SK-N-SH treated with all-trans-retinoic acid at 6 μM for 48 hours (cell line): Measurements from ENCODE around the gene UBE2H.

Experiments
- ARNTL ChIP-seq: fragments of 450-650 bp; formaldehyde crosslinking; IDR thresholded peaks from 2 replicates; pipeline ENCODE4 v1.5.0; 2020; ENCODE audit warnings: low read depth, mild to moderate bottlenecking, moderate library complexity, borderline replicate concordance
- BACH2 ChIP-seq: fragments of 250-450 bp; sonication (Bioruptor Pico); IDR thresholded peaks from 2 replicates; pipeline ENCODE4 v1.9.0; 2021; ENCODE audit warnings: mild to moderate bottlenecking, borderline replicate concordance
- GLIS3 ChIP-seq: fragments of 250-450 bp; sonication (Bioruptor Pico); IDR thresholded peaks from 2 replicates; pipeline ENCODE4 v1.5.0; 2020; ENCODE audit warnings: mild to moderate bottlenecking, moderate library complexity
- ISL1 ChIP-seq: fragments of 250-450 bp; sonication (Bioruptor Pico); IDR thresholded peaks from 2 replicates; pipeline ENCODE4 v2.1.2; 2022; ENCODE audit warnings: mild to moderate bottlenecking, moderate library complexity
- ZC3H10 ChIP-seq: fragments of 250-450 bp; sonication (Bioruptor Pico); IDR thresholded peaks from 2 replicates; pipeline ENCODE4 v1.5.1; 2021; ENCODE audit warnings: mild to moderate bottlenecking, moderate library complexity
- ZFP3 ChIP-seq: fragments of 250-450 bp; sonication (Bioruptor Pico); IDR thresholded peaks from 2 replicates; pipeline ENCODE4 v1.5.0; 2020; ENCODE audit warnings: mild to moderate bottlenecking, moderate library complexity
- ZFP30 ChIP-seq: fragments of 450-650 bp; formaldehyde crosslinking; IDR thresholded peaks from 2 replicates; pipeline ENCODE4 v1.5.0; 2022; ENCODE audit warnings: mild to moderate bottlenecking, moderate library complexity
- ZNF565 ChIP-seq: fragments of 450-650 bp; formaldehyde crosslinking; conservative IDR thresholded peaks from 2 replicates; pipeline ENCODE4 v1.5.0; 2020; ENCODE audit warnings: low read depth, mild to moderate bottlenecking, moderate library complexity
- TF ChIP-seq, protein P1 (sequence below): fragments of 250-450 bp; sonication (Bioruptor Pico); IDR thresholded peaks from 2 replicates; pipeline ENCODE4 v1.5.0; 2020; ENCODE audit warnings: mild to moderate bottlenecking, moderate library complexity
- TF ChIP-seq, protein P2 (sequence below): fragments of 250-450 bp; sonication (Bioruptor Pico); IDR thresholded peaks from 2 replicates; pipeline ENCODE4 v1.5.1; 2020; ENCODE audit warnings: low read depth, mild to moderate bottlenecking, moderate library complexity

DNA sequence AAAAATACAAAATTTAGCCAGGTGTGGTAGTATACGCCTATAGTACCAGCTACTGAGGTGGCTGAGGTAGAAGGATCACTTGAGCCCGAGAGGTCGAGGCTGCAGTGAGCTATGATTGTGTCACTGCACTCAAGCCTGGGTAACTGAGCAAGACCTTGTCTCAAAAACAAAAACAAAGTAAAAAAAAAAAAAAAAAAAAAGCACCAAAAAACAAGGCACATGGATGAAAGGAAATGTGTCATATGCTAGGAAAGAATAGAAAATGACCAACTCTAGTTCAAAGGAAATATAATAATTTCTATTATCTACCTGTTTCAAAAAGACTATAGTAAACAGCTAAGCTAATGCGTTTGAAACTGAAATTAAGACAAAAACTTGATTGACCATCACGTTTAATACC, 33.8 kb downstream of the UBE2H start:
- TF ChIP-seq ZNF565 (CRISPR knock-in tag) = no peak
- TF ChIP-seq ZFP3 (CRISPR knock-in tag) = no peak
- no peak for TF ChIP-seq ZC3H10 (CRISPR knock-in tag)
- no peak for TF ChIP-seq ARNTL (CRISPR knock-in tag)
- TF ChIP-seq, protein P1, sequence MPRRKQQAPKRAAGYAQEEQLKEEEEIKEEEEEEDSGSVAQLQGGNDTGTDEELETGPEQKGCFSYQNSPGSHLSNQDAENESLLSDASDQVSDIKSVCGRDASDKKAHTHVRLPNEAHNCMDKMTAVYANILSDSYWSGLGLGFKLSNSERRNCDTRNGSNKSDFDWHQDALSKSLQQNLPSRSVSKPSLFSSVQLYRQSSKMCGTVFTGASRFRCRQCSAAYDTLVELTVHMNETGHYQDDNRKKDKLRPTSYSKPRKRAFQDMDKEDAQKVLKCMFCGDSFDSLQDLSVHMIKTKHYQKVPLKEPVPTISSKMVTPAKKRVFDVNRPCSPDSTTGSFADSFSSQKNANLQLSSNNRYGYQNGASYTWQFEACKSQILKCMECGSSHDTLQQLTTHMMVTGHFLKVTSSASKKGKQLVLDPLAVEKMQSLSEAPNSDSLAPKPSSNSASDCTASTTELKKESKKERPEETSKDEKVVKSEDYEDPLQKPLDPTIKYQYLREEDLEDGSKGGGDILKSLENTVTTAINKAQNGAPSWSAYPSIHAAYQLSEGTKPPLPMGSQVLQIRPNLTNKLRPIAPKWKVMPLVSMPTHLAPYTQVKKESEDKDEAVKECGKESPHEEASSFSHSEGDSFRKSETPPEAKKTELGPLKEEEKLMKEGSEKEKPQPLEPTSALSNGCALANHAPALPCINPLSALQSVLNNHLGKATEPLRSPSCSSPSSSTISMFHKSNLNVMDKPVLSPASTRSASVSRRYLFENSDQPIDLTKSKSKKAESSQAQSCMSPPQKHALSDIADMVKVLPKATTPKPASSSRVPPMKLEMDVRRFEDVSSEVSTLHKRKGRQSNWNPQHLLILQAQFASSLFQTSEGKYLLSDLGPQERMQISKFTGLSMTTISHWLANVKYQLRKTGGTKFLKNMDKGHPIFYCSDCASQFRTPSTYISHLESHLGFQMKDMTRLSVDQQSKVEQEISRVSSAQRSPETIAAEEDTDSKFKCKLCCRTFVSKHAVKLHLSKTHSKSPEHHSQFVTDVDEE = no peak
- no peak for TF ChIP-seq ZFP30
- TF ChIP-seq, protein P2, sequence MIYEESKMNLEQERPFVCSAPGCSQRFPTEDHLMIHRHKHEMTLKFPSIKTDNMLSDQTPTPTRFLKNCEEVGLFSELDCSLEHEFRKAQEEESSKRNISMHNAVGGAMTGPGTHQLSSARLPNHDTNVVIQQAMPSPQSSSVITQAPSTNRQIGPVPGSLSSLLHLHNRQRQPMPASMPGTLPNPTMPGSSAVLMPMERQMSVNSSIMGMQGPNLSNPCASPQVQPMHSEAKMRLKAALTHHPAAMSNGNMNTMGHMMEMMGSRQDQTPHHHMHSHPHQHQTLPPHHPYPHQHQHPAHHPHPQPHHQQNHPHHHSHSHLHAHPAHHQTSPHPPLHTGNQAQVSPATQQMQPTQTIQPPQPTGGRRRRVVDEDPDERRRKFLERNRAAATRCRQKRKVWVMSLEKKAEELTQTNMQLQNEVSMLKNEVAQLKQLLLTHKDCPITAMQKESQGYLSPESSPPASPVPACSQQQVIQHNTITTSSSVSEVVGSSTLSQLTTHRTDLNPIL (CRISPR knock-in tag) = no peak
- TF ChIP-seq BACH2 = no peak
- TF ChIP-seq ISL1 = no peak
- no peak for TF ChIP-seq GLIS3
